IMR-90 (cell line): Measurements from ENCODE around the gene CPEB2. TPM values are rescaled to one million over a fixed set of nuclear protein-coding genes. Genes with fewer than 3 reads are reported as not detected.

Source experiments
- ATAC-seq: fragments of 200-7000 bp; cut with Tn5 transposase; 2 replicates; pipeline ENCODE4 v1.9.1; 2020; ENCODE audit warnings: low read depth, mild to moderate bottlenecking, moderate library complexity
- BruUV-seq: library from RNA; stranded (reverse); fragments of 400-500 nt; replicated peaks from 2 replicates; lab custom pipeline; 2021; lab: Mats Ljungman, UMichigan
- CTCF ChIA-PET: fragments of 300-600 bp; formaldehyde crosslinking; extraction: SDS; loops from one replicate; lab custom pipeline; 2021; ENCODE audit warnings: antibody characterized with exemption; lab: Yijun Ruan, JAX
- POLR2A ChIA-PET: fragments of 300-600 bp; sonication (Branson Sonifier 250); formaldehyde crosslinking; loops from one replicate; lab custom pipeline; 2022; ENCODE audit warnings: antibody characterized with exemption; ENCODE audit not compliant: unreplicated experiment; lab: Charles Lee
- DNase-seq: peaks from one replicate; pipeline ENCODE4 v3.0.0; 2013
- H2AFZ ChIP-seq: replicated peaks from 2 replicates; pipeline ENCODE3; 2013; ENCODE audit warnings: low read length, mild to moderate bottlenecking; ENCODE audit not compliant: poor library complexity
- H2AK5ac ChIP-seq: 2 replicates; pipeline ENCODE4 v1.6.1; 2013; ENCODE audit warnings: low read depth, low read length, inconsistent platforms
- H2AK9ac ChIP-seq: replicated peaks from 2 replicates; pipeline ENCODE3; 2013; ENCODE audit warnings: mild to moderate bottlenecking, low read depth, low read length, moderate library complexity; ENCODE audit not compliant: poor library complexity
- H2BK120ac ChIP-seq: 2 replicates; pipeline ENCODE4 v1.6.1; 2013; ENCODE audit warnings: low read depth, low read length, inconsistent platforms
- H2BK15ac ChIP-seq: 3 replicates; pipeline ENCODE4 v1.6.1; 2013; ENCODE audit warnings: low read depth, low read length, inconsistent platforms
- H2BK20ac ChIP-seq: 2 replicates; pipeline ENCODE4 v1.6.1; 2013; ENCODE audit warnings: low read depth, mild to moderate bottlenecking, inconsistent platforms, low read length, moderate library complexity
- H2BK5ac ChIP-seq: 2 replicates; pipeline ENCODE4 v1.6.1; 2013; ENCODE audit warnings: mild to moderate bottlenecking, low read depth, low read length, inconsistent platforms; ENCODE audit not compliant: poor library complexity, severe bottlenecking
- H3K14ac ChIP-seq: replicated peaks from 2 replicates; pipeline ENCODE4 v1.6.1; 2013; ENCODE audit warnings: low read depth, low read length, inconsistent platforms
- H3K18ac ChIP-seq: 2 replicates; pipeline ENCODE4 v1.6.1; 2013; ENCODE audit warnings: low read depth, low read length, control low read depth
- H3K23ac ChIP-seq: 2 replicates; pipeline ENCODE4 v1.6.1; 2013; ENCODE audit warnings: low read depth, low read length, inconsistent platforms
- H3K27ac ChIP-seq: 2 replicates; pipeline ENCODE4 v1.5.1; 2013; ENCODE audit warnings: mild to moderate bottlenecking, control low read depth, low read length; ENCODE audit not compliant: insufficient read depth
- H3K27me3 ChIP-seq: 2 replicates; pipeline ENCODE4 v1.6.1; 2013; ENCODE audit warnings: low read length; ENCODE audit not compliant: control insufficient read depth, insufficient read depth
- H3K36me3 ChIP-seq: 2 replicates; pipeline ENCODE4 v1.6.1; 2013; ENCODE audit warnings: low read length, mixed read lengths; ENCODE audit not compliant: control insufficient read depth, insufficient read depth
- H3K4ac ChIP-seq: 2 replicates; pipeline ENCODE4 v1.6.1; 2013; ENCODE audit warnings: low read depth, low read length, inconsistent platforms
- H3K4me1 ChIP-seq: 2 replicates; pipeline ENCODE4 v1.6.1; 2013; ENCODE audit warnings: low read length, mixed read lengths; ENCODE audit not compliant: control insufficient read depth, insufficient read depth
- H3K4me2 ChIP-seq: 2 replicates; pipeline ENCODE4 v1.6.1; 2013; ENCODE audit warnings: low read depth, mild to moderate bottlenecking, control low read depth, low read length, moderate library complexity
- H3K4me3 ChIP-seq: 2 replicates; pipeline ENCODE4 v1.5.1; 2013; ENCODE audit warnings: low read depth, mild to moderate bottlenecking, control low read depth, low read length, moderate library complexity; ENCODE audit not compliant: insufficient read depth
- H3K56ac ChIP-seq: 2 replicates; pipeline ENCODE4 v1.6.1; 2013; ENCODE audit warnings: low read length, inconsistent platforms; ENCODE audit not compliant: insufficient read depth; ENCODE audit errors: extremely low read depth
- H3K79me1 ChIP-seq, 2 experiments: 2 replicates each; pipeline ENCODE4 v1.6.1; 2013; ENCODE audit warnings: low read length in 2 of 2, inconsistent platforms in 1 of 2, low read depth in 1 of 2
- H3K9ac ChIP-seq: 2 replicates; pipeline ENCODE4 v1.6.1; 2013; ENCODE audit warnings: low read depth, low read length, control low read depth
- H3K9me1 ChIP-seq: 2 replicates; pipeline ENCODE4 v1.6.1; 2013; ENCODE audit warnings: low read length, inconsistent platforms; ENCODE audit not compliant: insufficient read depth
- H3K9me3 ChIP-seq: 2 replicates; pipeline ENCODE4 v1.6.1; 2013; ENCODE audit warnings: low read length; ENCODE audit not compliant: control insufficient read depth, insufficient read depth
- H4K20me1 ChIP-seq: 2 replicates; pipeline ENCODE4 v1.6.1; 2013; ENCODE audit warnings: low read length, inconsistent platforms; ENCODE audit not compliant: insufficient read depth
- H4K5ac ChIP-seq: 2 replicates; pipeline ENCODE4 v1.6.1; 2013; ENCODE audit warnings: mild to moderate bottlenecking, low read depth, low read length, control low read depth
- H4K8ac ChIP-seq, 2 experiments: 2 replicates each; pipeline ENCODE4 v1.6.1; 2013; ENCODE audit warnings: low read depth in 2 of 2, low read length in 2 of 2, control low read depth in 1 of 2, inconsistent platforms in 1 of 2
- H4K91ac ChIP-seq: 2 replicates; pipeline ENCODE4 v1.6.1; 2013; ENCODE audit warnings: low read depth, low read length, inconsistent platforms; ENCODE audit not compliant: insufficient read depth
- RAD21 ChIP-seq: IDR thresholded peaks from 2 replicates; pipeline ENCODE4 v1.6.1; 2012; ENCODE audit warnings: low read length, improper control_type of control experiment
- WGBS, 2 experiments: methylation state at CpG; one replicate each; pipeline versions ENCODE4 v1.1.5 to v1.1.7; 2013; ENCODE audit warnings: missing lambda C conversion rate in 2 of 2; ENCODE audit not compliant: insufficient read length in 1 of 2; ENCODE audit errors: extremely low coverage in 2 of 2; 5-methylcytosine and 5-hydroxymethylcytosine counted together
- dilution Hi-C: fragments of 300-500 bp; cut with HindIII; formaldehyde crosslinking; loops from one replicate; pipeline ENCODE4 v1.14.3; 2018; ENCODE audit warnings: low sequenced_read_pairs; ENCODE audit not compliant: unreplicated experiment
- in situ Hi-C: fragments of 300-500 bp; cut with MboI; formaldehyde crosslinking; loops from 3 replicates; pipeline ENCODE4 v1.14.3; 2019; ENCODE audit warnings: low sequenced_read_pairs, inconsistent platforms, mixed read lengths
- intact Hi-C: fragments of 100-400 bp; cut with micrococcal nuclease; formaldehyde crosslinking; loops from 2 replicates; pipeline ENCODE4 v1.10.0; 2022
- polyA plus RNA-seq, 3 experiments: library from polyadenylated mRNA; depleted of rRNA; stranded (reverse); fragments of >200 nt; gene quantifications; 2 replicates each; pipeline ENCODE4 v1.2.3, GENCODE V29; 2012; ENCODE audit warnings: low replicate concordance in 1 of 3
- total RNA-seq: library from RNA; depleted of rRNA; stranded (reverse); fragments of >200 nt; gene quantifications from 2 replicates; pipeline ENCODE4 v1.2.3, GENCODE V29; 2012

CPEB2 gene
- total and polyA plus RNA-seq, 2 of the 4 experiments (the other 2 are of a cell fraction), result 10.6 to 12.0 TPM

- no CpG with 5 or more reads among the region's 1 CpG for WGBS, 2 experiments
- intact Hi-C loops, result no loop called here
These were observed 11.8 kb upstream of the CPEB2 start for GRCh38 chr4:14990484-14990883.

More at GRCh38 chr4:14990484-14990883, 11.8 kb upstream of the CPEB2 start:
- DNase-seq (no peak), ATAC-seq (no peak)
- Histone ChIP-seq H3K27ac (no peak overlapping the region), H2BK120ac (no peak overlapping the region), H3K18ac (no peak overlapping the region), H3K4ac (no peak overlapping the region), H3K56ac (no peak overlapping the region), H3K79me1 (no peaks in the 10 kb centered on the region), H3K9me3 (no peaks in the 10 kb centered on the region), H3K4me2 (no peak overlapping the region), H2BK15ac (no peak overlapping the region), H2AK9ac (no peak overlapping the region), H4K8ac (no peak overlapping the region), H3K9ac (no peak overlapping the region), H3K4me1 (no peaks in the 10 kb centered on the region), H2BK5ac (no peak overlapping the region), H2AK5ac (no peak overlapping the region), H4K20me1 (no peaks in the 10 kb centered on the region), H2AFZ (no peak overlapping the region), H3K36me3 (no peaks in the 10 kb centered on the region), H3K27me3 (no peaks in the 10 kb centered on the region), H3K14ac (no peak overlapping the region), H4K91ac (no peak overlapping the region), H4K5ac (no peak overlapping the region), H3K23ac (no peak overlapping the region), H3K4me3 (no peak overlapping the region), H3K9me1 (no peaks in the 10 kb centered on the region), H2BK20ac (no peak overlapping the region)
- dilution Hi-C loops (no loop called here), in situ Hi-C loops (no loop called here)
- POLR2A ChIA-PET, result no interaction called here
- no peak for TF ChIP-seq RAD21
- BruUV-seq, result no TSS peak
- CTCF ChIA-PET, result no interaction called here
